ENCODE measurements around the gene SHLD2. TPM values are rescaled to one million over a fixed set of nuclear protein-coding genes. Genes with fewer than 3 reads are reported as not detected.
"Not testable (repeated sequence)": the region's sequence is repeated elsewhere in the genome, so short reads cannot be mapped to it uniquely, and the experiment has no call there.

Gene SHLD2
- total RNA-seq, 1 experiment from 2014 or later = 18.1 TPM

GRCh38 chr10:87083576-87084290 is 11.3 kb upstream of the SHLD2 start:
- not testable (repeated sequence) for DNase-seq (ENCODE audit: low spot score)

- DNase-seq (ENCODE audit: low spot score) = peak; percentile 20
Measured at GRCh38 chr10:87084291-87084782, 10.7 kb upstream of the SHLD2 start.

- no peak for DNase-seq (ENCODE audit: low spot score)
Measured at GRCh38 chr10:87085537-87085936, 9.5 kb upstream of the SHLD2 start.

- DNase-seq (ENCODE audit: low spot score) = no peak
Measured at GRCh38 chr10:87089746-87090145, 5.3 kb upstream of the SHLD2 start.

- DNase-seq (ENCODE audit: low spot score) = no peak
Measured at GRCh38 chr10:87090779-87091178, 4.2 kb upstream of the SHLD2 start.

- DNase-seq (ENCODE audit: low spot score) = peak; percentile 71
Measured at GRCh38 chr10:87092376-87092860, 2.6 kb upstream of the SHLD2 start.

GRCh38 chr10:87092861-87093631 is 2.0 kb upstream of the SHLD2 start:
- no peak for DNase-seq (ENCODE audit: low spot score)

- DNase-seq (ENCODE audit: low spot score) = peak; percentile 65
Measured at GRCh38 chr10:87093632-87094372, 1.2 kb upstream of the SHLD2 start.

GRCh38 chr10:87095236-87095945 is 385 bp downstream of the SHLD2 start:
- DNase-seq (ENCODE audit: low spot score) = peak; percentile 82

- DNase-seq (ENCODE audit: low spot score) = no peak
Measured at GRCh38 chr10:87101996-87102395, 7.0 kb downstream of the SHLD2 start.

GRCh38 chr10:87104727-87105126 is 9.7 kb downstream of the SHLD2 start:
- DNase-seq (ENCODE audit: low spot score) = not testable (repeated sequence)

GRCh38 chr10:87105446-87106124 is 10.6 kb downstream of the SHLD2 start:
- DNase-seq (ENCODE audit: low spot score) = no peak

- not testable (repeated sequence) for DNase-seq (ENCODE audit: low spot score)
Measured at GRCh38 chr10:87118122-87118521, 23.1 kb downstream of the SHLD2 start.

- not testable (repeated sequence) for DNase-seq (ENCODE audit: low spot score)
Measured at GRCh38 chr10:87119029-87119428, 24.0 kb downstream of the SHLD2 start.

GRCh38 chr10:87123351-87123750 is 28.3 kb downstream of the SHLD2 start:
- not testable (repeated sequence) for DNase-seq (ENCODE audit: low spot score)

GRCh38 chr10:87127048-87127447 is 32.0 kb downstream of the SHLD2 start:
- not testable (repeated sequence) for DNase-seq (ENCODE audit: low spot score)

GRCh38 chr10:87127607-87128156 is 32.7 kb downstream of the SHLD2 start:
- DNase-seq (ENCODE audit: low spot score) = not testable (repeated sequence)

GRCh38 chr10:87132176-87132575 is 37.2 kb downstream of the SHLD2 start:
- DNase-seq (ENCODE audit: low spot score) = not testable (repeated sequence)

- DNase-seq (ENCODE audit: low spot score) = not testable (repeated sequence)
Measured at GRCh38 chr10:87133936-87134335, 38.9 kb downstream of the SHLD2 start.

- DNase-seq (ENCODE audit: low spot score) = not testable (repeated sequence)
Measured at GRCh38 chr10:87134440-87134839, 39.4 kb downstream of the SHLD2 start.

Data from HT-29 (cell line).